Mesenchymal stem cell (in vitro differentiated cells and primary cell): Measurements from ENCODE around the gene MYT1.
A peak's percentile ranks its signal among the peaks of the same experiment; 100 is the strongest.
"Not testable (repeated sequence)": the region's sequence is repeated elsewhere in the genome, so short reads cannot be mapped to it uniquely, and the experiment has no call there.

Source experiments
- DNase-seq: peaks from one replicate; pipeline ENCODE4 v3.0.0-alpha.2; 2013
- H2AFZ ChIP-seq: one replicate; pipeline ENCODE4 v1.6.1; 2013; ENCODE audit warnings: low read depth, mild to moderate bottlenecking, control low read depth, inconsistent platforms, low read length, moderate library complexity
- H2AK5ac ChIP-seq: 2 replicates; pipeline ENCODE4 v1.6.1; 2013; ENCODE audit warnings: low read length, moderate library complexity, mild to moderate bottlenecking, inconsistent platforms; ENCODE audit not compliant: severe bottlenecking
- H2BK120ac ChIP-seq: one replicate; pipeline ENCODE4 v1.6.1; 2013; ENCODE audit warnings: low read depth, mild to moderate bottlenecking, inconsistent platforms, low read length, moderate library complexity
- H2BK12ac ChIP-seq, 2 experiments: one replicate each; pipeline ENCODE4 v1.6.1; 2013; ENCODE audit warnings: inconsistent platforms in 2 of 2, low read length in 2 of 2, mild to moderate bottlenecking in 2 of 2, moderate library complexity in 2 of 2, control low read depth in 1 of 2
- H2BK15ac ChIP-seq: one replicate; pipeline ENCODE4 v1.6.1; 2013; ENCODE audit warnings: mild to moderate bottlenecking, low read depth, inconsistent platforms; ENCODE audit not compliant: poor library complexity, severe bottlenecking
- H2BK5ac ChIP-seq: 2 replicates; pipeline ENCODE4 v1.6.1; 2013; ENCODE audit warnings: low read depth, mild to moderate bottlenecking, low read length, control low read depth, inconsistent platforms; ENCODE audit not compliant: poor library complexity, severe bottlenecking
- H3K14ac ChIP-seq, 2 experiments: one replicate each; pipeline ENCODE4 v1.6.1; 2013; ENCODE audit warnings: inconsistent platforms in 2 of 2, low read length in 2 of 2, control low read depth in 1 of 2, mild to moderate bottlenecking in 1 of 2, moderate library complexity in 1 of 2
- H3K18ac ChIP-seq, 2 experiments: one replicate each; pipeline ENCODE4 v1.6.1; 2013; ENCODE audit warnings: inconsistent platforms in 2 of 2, low read length in 2 of 2, control low read depth in 1 of 2, low read depth in 1 of 2, mild to moderate bottlenecking in 1 of 2
- H3K23ac ChIP-seq, 2 experiments: one replicate each; pipeline ENCODE4 v1.6.1; 2013; ENCODE audit warnings: inconsistent platforms in 2 of 2, low read length in 2 of 2, mild to moderate bottlenecking in 2 of 2, moderate library complexity in 2 of 2, control low read depth in 1 of 2
- H3K27ac ChIP-seq: 2 replicates; pipeline ENCODE4 v1.5.1; 2013; ENCODE audit warnings: mild to moderate bottlenecking, moderate library complexity, low read length, control low read depth, inconsistent platforms; ENCODE audit not compliant: poor library complexity, severe bottlenecking
- H3K27me3 ChIP-seq, 2 experiments: 2 replicates each; pipeline versions ENCODE4 v1.6.1 to v1.7.0; 2013; ENCODE audit warnings: low read length in 2 of 2, mild to moderate bottlenecking in 2 of 2, moderate library complexity in 2 of 2, control low read depth in 1 of 2, inconsistent platforms in 1 of 2; ENCODE audit not compliant: control insufficient read depth in 1 of 2, insufficient read depth in 1 of 2
- H3K36me3 ChIP-seq, 2 experiments: 2 replicates each; pipeline versions ENCODE4 v1.6.1 to v1.7.0; 2013; ENCODE audit warnings: low read length in 2 of 2, control low read depth in 1 of 2, inconsistent platforms in 1 of 2, low read depth in 1 of 2, mild to moderate bottlenecking in 1 of 2; ENCODE audit not compliant: insufficient read depth in 2 of 2, control insufficient read depth in 1 of 2
- H3K4ac ChIP-seq, 2 experiments: one replicate each; pipeline ENCODE4 v1.6.1; 2013; ENCODE audit warnings: inconsistent platforms in 2 of 2, low read length in 2 of 2, mild to moderate bottlenecking in 2 of 2, moderate library complexity in 2 of 2, control low read depth in 1 of 2, low read depth in 1 of 2
- H3K4me1 ChIP-seq: 2 replicates; pipeline ENCODE4 v1.6.1; 2013; ENCODE audit warnings: low read depth, low read length, control low read depth; ENCODE audit not compliant: control insufficient read depth, insufficient read depth
- H3K4me2 ChIP-seq: 2 replicates; pipeline ENCODE4 v1.6.1; 2013; ENCODE audit warnings: low read length, mild to moderate bottlenecking, inconsistent platforms; ENCODE audit not compliant: poor library complexity, severe bottlenecking
- H3K4me3 ChIP-seq, 2 experiments: 2 replicates each; pipeline versions ENCODE4 v1.5.1 to v1.7.0; 2013; ENCODE audit warnings: low read length in 2 of 2, mild to moderate bottlenecking in 2 of 2, control low read depth in 1 of 2, low read depth in 1 of 2; ENCODE audit not compliant: insufficient read depth in 1 of 2
- H3K79me1 ChIP-seq: replicated peaks from 2 replicates; pipeline ENCODE4 v1.6.1; 2013; ENCODE audit warnings: mild to moderate bottlenecking, control low read depth, low read length, inconsistent platforms; ENCODE audit not compliant: poor library complexity, severe bottlenecking
- H3K9ac ChIP-seq: 2 replicates; pipeline ENCODE4 v1.7.0; 2013; ENCODE audit warnings: mild to moderate bottlenecking, low read length, moderate library complexity
- H3K9me3 ChIP-seq: 2 replicates; pipeline ENCODE4 v1.7.0; 2013; ENCODE audit warnings: mild to moderate bottlenecking, low read length; ENCODE audit not compliant: control insufficient read depth
- H4K8ac ChIP-seq: one replicate; pipeline ENCODE4 v1.6.1; 2013; ENCODE audit warnings: inconsistent platforms, mild to moderate bottlenecking, low read length, moderate library complexity
- H4K91ac ChIP-seq: one replicate; pipeline ENCODE4 v1.6.1; 2013; ENCODE audit warnings: mild to moderate bottlenecking, low read length, inconsistent platforms
- WGBS: methylation state at CpG from one replicate; pipeline ENCODE4 v1.1.7; 2013; ENCODE audit warnings: mixed read lengths; 5-methylcytosine and 5-hydroxymethylcytosine counted together

The MYT1 gene

GRCh38 chr20:64285579-64286446 is 121.6 kb downstream of the MYT1 start:
- H2BK5ac ChIP-seq, H3K27me3 ChIP-seq, H2BK120ac ChIP-seq, H3K79me1 ChIP-seq, H3K36me3 ChIP-seq, H3K9me3 ChIP-seq, H3K4me1 ChIP-seq, H3K4ac ChIP-seq, H3K4me3 ChIP-seq, H2AFZ ChIP-seq, H3K23ac ChIP-seq, H2AK5ac ChIP-seq, H3K14ac ChIP-seq, H3K4me2 ChIP-seq, H3K18ac ChIP-seq, H3K27ac ChIP-seq, H4K8ac ChIP-seq, H2BK15ac ChIP-seq, H2BK12ac ChIP-seq, H3K9ac ChIP-seq, H4K91ac ChIP-seq: not testable (repeated sequence)
- peak; percentile 40 for DNase-seq
- 81% methylated on average over 42 of the region's 46 CpGs for WGBS

DNA sequence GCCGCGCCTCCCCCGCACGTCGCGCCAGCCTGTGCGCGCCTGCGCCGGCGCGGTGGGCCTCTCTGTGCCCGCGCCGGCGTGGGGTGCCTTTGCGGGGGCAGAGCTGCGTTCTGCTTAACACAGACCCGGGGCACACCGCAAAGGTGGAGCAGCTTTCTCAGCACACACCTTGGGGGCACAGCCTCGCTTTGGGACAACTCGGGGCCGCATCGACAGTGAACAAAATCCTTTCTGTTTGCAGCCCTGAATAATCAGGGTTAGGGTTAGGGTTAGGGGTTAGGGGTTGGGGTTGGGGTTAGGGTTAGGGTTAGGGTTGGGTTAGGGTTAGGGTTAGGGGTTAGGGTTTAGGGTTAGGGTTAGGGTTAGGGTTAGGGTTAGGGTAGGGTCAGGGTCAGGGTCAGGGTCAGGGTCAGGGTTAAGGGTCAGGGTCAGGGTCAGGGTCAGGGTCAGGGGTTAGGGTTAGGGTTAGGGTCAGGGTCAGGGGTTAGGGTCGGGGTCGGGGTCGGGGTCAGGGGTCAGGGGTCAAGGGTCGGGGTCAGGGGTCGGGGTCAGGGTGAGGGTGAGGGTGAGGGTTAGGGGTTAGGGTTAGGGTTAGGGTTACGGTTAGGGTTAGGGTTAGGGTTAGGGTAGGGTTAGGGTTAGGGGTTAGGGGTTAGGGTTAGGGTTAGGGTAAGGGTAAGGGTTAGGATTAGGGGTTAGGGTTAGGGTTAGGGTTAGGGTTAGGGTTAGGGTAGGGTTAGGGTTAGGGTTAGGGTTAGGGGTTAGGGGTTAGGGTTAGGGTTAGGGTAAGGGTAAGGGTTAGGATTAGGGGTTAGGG is 122.4 kb downstream of the MYT1 start:
- not testable (repeated sequence) for H3K14ac ChIP-seq

DNA sequence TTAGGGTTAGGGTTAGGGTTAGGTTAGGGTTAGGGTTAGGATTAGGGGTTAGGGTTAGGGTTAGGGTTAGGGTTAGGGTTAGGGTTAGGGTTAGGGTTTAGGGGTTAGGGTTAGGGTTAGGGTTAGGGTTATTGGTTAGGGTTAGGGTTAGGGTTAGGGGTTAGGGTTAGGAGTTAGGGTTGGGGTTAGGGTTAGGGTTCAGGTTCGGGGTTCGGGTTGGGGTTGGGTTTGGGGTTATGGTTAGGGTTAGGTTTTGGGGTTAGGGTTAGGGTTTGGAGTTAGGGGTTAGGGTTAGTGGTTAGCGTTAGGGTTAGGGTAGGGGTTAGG is 123.0 kb downstream of the MYT1 start:
- 92% methylated on average over 2 of the region's 3 CpGs for WGBS
- not testable (repeated sequence) for H3K36me3 ChIP-seq, H3K14ac ChIP-seq, H2BK12ac ChIP-seq, H3K4me2 ChIP-seq, H2AFZ ChIP-seq, H3K27me3 ChIP-seq, H3K79me1 ChIP-seq, H3K9me3 ChIP-seq, H3K4me1 ChIP-seq, H4K8ac ChIP-seq, H3K18ac ChIP-seq, H2BK120ac ChIP-seq, H3K4ac ChIP-seq, H3K27ac ChIP-seq, H3K4me3 ChIP-seq, H2AK5ac ChIP-seq, H3K9ac ChIP-seq, H2BK5ac ChIP-seq, DNase-seq, H3K23ac ChIP-seq, H2BK15ac ChIP-seq, H4K91ac ChIP-seq

More for the DNA sequence above, 122.4 kb downstream of the MYT1 start:
- not testable (repeated sequence) for H3K4me2 ChIP-seq, H2AFZ ChIP-seq, H2BK5ac ChIP-seq, H3K9ac ChIP-seq, H3K23ac ChIP-seq, H2BK15ac ChIP-seq, H2BK120ac ChIP-seq, H4K91ac ChIP-seq, H3K36me3 ChIP-seq, H3K27me3 ChIP-seq, H3K9me3 ChIP-seq, H2AK5ac ChIP-seq, H4K8ac ChIP-seq, H3K4me1 ChIP-seq, H3K18ac ChIP-seq, H3K4ac ChIP-seq, H2BK12ac ChIP-seq, H3K79me1 ChIP-seq, H3K4me3 ChIP-seq, DNase-seq, H3K27ac ChIP-seq
- 95% methylated on average over 30 of the region's 30 CpGs for WGBS
